Nephron progenitor cell (in vitro differentiated cells): ENCODE measurements around the gene PITHD1.
A peak's percentile ranks its signal among the peaks of the same experiment; 100 is the strongest.
"Not testable (repeated sequence)": the region's sequence is repeated elsewhere in the genome, so short reads cannot be mapped to it uniquely, and the experiment has no call there.

Source experiments
- DNase-seq: peaks from one replicate; pipeline ENCODE4 v3.0.0; 2021
- H3K27ac Mint-ChIP-seq: 2 replicates; pipeline ENCODE4 v1.8.0; 2021; ENCODE audit warnings: mild to moderate bottlenecking, moderate library complexity, mixed read lengths
- H3K27me3 Mint-ChIP-seq: 2 replicates; pipeline ENCODE4 v1.8.0; 2021; ENCODE audit warnings: mild to moderate bottlenecking, low read depth, mixed read lengths; ENCODE audit not compliant: poor library complexity
- H3K36me3 Mint-ChIP-seq: 2 replicates; pipeline ENCODE4 v1.8.0; 2021; ENCODE audit warnings: low read depth, mixed read lengths
- H3K4me1 Mint-ChIP-seq: 2 replicates; pipeline ENCODE4 v1.8.0; 2021; ENCODE audit warnings: mixed read lengths
- H3K4me3 Mint-ChIP-seq: 2 replicates; pipeline ENCODE4 v1.8.0; 2021; ENCODE audit warnings: mild to moderate bottlenecking, moderate library complexity, mixed read lengths
- H3K9me3 Mint-ChIP-seq: 2 replicates; pipeline ENCODE4 v1.8.0; 2021; ENCODE audit warnings: mild to moderate bottlenecking, moderate library complexity, mixed read lengths
- TF ChIP-seq, protein P1 (sequence below): fragments of 200-600 bp; sonication (generic); IDR thresholded peaks from 2 replicates; pipeline ENCODE4 v1.5.0; 2021; ENCODE audit warnings: antibody characterized with exemption

The PITHD1 gene, protein sequence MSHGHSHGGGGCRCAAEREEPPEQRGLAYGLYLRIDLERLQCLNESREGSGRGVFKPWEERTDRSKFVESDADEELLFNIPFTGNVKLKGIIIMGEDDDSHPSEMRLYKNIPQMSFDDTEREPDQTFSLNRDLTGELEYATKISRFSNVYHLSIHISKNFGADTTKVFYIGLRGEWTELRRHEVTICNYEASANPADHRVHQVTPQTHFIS

DNA sequence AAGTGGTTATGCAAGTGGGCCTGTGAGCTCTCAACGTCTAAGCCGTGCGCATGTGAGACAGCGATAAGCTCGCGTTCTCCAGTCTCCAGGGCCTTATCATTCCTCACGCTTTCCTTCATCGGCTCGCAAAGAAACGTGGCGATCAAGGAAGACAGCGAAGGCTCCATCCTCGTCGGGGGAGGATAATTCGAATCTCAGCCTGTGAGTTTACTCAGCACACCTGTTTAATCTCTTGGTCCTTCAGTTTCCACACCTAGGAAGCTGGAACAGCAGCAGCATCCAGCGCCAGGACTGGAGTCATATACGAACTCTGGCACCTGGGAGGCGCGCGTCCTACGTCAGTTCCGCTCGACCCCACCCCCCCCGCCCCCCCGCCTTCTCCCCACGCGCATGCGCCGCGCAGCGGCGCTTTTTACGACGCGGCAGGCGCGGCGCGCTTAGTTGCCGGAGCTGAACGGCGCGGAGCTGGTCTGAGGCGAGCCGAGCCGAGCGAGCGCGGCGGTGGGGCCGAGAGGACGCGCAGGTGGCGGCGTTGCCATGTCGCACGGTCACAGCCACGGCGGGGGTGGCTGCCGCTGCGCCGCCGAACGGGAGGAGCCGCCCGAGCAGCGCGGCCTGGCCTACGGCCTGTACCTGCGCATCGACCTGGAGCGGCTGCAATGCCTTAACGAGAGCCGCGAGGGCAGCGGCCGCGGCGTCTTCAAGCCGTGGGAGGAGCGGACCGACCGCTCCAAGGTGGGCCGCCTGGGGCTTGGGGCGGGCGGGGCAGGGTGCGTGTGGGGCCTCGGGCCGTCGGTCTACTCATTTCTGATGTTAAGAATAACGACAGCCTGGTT, at the start of gene PITHD1:
Gene PITHD1 (plus strand): TSS at position 440 of the 836 bp plus-strand sequence. CDS start 98 bp downstream, at position 538.
- Mint-ChIP-seq H3K27ac (peak within 1 kb of the TSS; percentile 96), H3K27me3 (no peaks in the 10 kb centered on the region), H3K4me1 (peaks cover 34% of the 10 kb centered on the region), H3K4me3 (peak within 1 kb of the TSS; percentile 94), H3K9me3 (no peaks in the 10 kb centered on the region), H3K36me3 (peaks cover 22% of the 10 kb centered on the region)
- DNase-seq, result peak; percentile 82
- TF ChIP-seq, protein P1, sequence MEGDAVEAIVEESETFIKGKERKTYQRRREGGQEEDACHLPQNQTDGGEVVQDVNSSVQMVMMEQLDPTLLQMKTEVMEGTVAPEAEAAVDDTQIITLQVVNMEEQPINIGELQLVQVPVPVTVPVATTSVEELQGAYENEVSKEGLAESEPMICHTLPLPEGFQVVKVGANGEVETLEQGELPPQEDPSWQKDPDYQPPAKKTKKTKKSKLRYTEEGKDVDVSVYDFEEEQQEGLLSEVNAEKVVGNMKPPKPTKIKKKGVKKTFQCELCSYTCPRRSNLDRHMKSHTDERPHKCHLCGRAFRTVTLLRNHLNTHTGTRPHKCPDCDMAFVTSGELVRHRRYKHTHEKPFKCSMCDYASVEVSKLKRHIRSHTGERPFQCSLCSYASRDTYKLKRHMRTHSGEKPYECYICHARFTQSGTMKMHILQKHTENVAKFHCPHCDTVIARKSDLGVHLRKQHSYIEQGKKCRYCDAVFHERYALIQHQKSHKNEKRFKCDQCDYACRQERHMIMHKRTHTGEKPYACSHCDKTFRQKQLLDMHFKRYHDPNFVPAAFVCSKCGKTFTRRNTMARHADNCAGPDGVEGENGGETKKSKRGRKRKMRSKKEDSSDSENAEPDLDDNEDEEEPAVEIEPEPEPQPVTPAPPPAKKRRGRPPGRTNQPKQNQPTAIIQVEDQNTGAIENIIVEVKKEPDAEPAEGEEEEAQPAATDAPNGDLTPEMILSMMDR, result no peak

- Mint-ChIP-seq H3K4me3 (no peak overlapping the region), H3K4me1 (peaks cover 13% of the 10 kb centered on the region), H3K27ac (no peak overlapping the region), H3K36me3 (peaks cover 24% of the 10 kb centered on the region), H3K27me3 (no peaks in the 10 kb centered on the region), H3K9me3 (no peaks in the 10 kb centered on the region)
- TF ChIP-seq, protein P1, result no peak
- DNase-seq, result no peak
Measured at GRCh38 chr1:23732363-23733224, 45.6 kb upstream of the PITHD1 start.

DNA sequence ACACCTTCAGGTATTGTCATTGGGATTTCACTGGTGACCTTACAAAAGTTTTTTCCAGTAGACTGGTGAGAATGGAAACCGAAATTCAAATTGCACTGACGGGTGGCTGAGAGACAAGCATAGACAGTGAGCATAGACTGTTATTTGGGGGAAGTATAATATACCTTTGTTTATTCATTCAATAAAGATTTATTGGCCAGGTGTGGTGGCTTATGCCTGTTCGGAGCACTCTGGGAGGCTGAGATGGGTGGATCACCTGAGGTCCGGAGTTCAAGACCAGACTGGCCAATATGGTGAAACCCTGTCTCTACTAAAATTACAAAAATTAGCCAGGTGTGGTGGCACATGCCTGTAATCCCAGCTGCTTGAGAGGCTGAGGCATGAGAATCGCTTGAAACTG, 44.9 kb upstream of the PITHD1 start:
- not testable (repeated sequence) for H3K9me3 Mint-ChIP-seq, H3K4me3 Mint-ChIP-seq, H3K27ac Mint-ChIP-seq, H3K4me1 Mint-ChIP-seq, H3K27me3 Mint-ChIP-seq, DNase-seq
- H3K36me3 Mint-ChIP-seq, result peaks cover 24% of the 10 kb centered on the region

DNA sequence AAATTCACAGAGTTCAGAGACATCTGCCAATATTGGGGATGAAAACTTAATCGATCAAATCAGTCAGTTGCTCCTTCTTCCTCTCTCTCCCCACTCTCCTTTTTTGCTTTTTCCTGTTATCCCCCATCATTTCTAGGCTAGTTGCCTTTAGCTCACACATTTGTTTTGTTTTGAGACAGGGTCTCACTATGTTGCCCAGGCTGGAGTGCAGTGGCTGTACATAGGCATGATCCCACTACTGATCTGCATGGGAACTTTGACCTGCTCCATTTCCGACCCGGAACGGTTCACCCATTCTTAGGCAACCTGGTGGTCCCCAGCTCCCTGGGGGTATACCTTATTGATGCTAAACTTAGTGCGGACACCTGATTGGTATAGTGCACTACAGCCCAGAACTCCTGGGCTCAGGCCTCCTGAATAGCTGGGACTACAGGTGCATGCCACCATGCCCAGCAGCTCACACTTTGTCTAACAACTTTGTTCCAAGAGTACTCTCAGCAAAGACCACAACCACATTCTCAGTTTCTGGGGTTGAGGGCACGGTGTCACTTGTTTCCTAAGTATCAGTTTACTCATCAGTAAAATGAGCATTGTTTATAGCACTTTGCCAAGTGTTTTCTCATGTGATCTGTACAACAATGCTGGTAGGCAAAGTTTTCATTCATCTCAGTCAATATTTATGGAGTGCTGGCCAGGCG, 41.6 kb upstream of the PITHD1 start:
- Mint-ChIP-seq H3K27me3 (no peaks in the 10 kb centered on the region), H3K9me3 (no peaks in the 10 kb centered on the region), H3K4me1 (no peaks in the 10 kb centered on the region), H3K27ac (no peak overlapping the region), H3K4me3 (no peak overlapping the region), H3K36me3 (peaks cover 20% of the 10 kb centered on the region)
- no peak for DNase-seq
- TF ChIP-seq, protein P1, result no peak

DNA sequence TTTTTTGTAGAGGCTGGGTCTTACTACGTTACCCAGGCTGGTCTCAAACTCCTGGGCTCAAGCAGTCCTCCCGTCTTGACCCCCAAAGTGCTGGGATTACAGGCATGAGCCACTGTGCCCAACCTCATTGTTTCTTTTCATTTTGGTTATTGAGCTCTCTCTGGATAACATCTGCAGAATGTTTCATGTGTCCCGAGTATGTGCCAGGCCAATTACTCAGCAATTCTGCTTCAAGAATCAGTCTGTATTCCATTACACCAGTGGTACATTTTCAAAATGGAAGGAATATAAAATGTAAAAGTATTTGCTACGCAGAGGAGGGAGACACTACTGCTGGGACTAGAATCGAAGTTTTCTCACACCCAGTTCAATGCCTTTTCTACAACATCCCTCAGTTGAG, 36.6 kb upstream of the PITHD1 start:
- H3K27ac Mint-ChIP-seq, result peak overlapping the region; percentile 48
- H3K4me1 Mint-ChIP-seq, result peaks cover 34% of the 10 kb centered on the region
- peak overlapping the region; percentile 86 for H3K4me3 Mint-ChIP-seq
- H3K9me3 Mint-ChIP-seq, result no peaks in the 10 kb centered on the region
- DNase-seq, result no peak
- TF ChIP-seq, protein P1, result no peak
- H3K27me3 Mint-ChIP-seq, result no peaks in the 10 kb centered on the region
- H3K36me3 Mint-ChIP-seq, result peaks cover 11% of the 10 kb centered on the region
